K562 (cell line): ENCODE results near the gene BIRC7. TPM values are rescaled to one million over a fixed set of nuclear protein-coding genes. Genes with fewer than 3 reads are reported as not detected.

Experiments
- ATAC-seq: fragments of 200-7000 bp; cut with Tn5 transposase; 3 replicates; pipeline ENCODE4 v1.9.1; 2020; ENCODE audit warnings: moderate library complexity
- BruUV-seq: library from RNA; stranded (reverse); fragments of 400-500 nt; replicated peaks from 2 replicates; lab custom pipeline; 2021; lab: Mats Ljungman, UMichigan
- CTCF ChIA-PET: fragments of 300-600 bp; formaldehyde crosslinking; extraction: SDS; loops from one replicate; lab custom pipeline; 2021; ENCODE audit warnings: low intra/inter-chr PET ratio; lab: Yijun Ruan, JAX
- POLR2A ChIA-PET: fragments of 300-600, 350-650 bp; sonication (Branson Sonifier 250); formaldehyde crosslinking; extraction: SDS; loops from one replicate; lab custom pipeline; 2021; ENCODE audit warnings: antibody characterized with exemption, inconsistent platforms; lab: Yijun Ruan, JAX
- DNase-seq, 4 experiments: peaks; one replicate each; pipeline versions ENCODE4 v3.0.0 to v3.0.0-alpha.2; 2011 to 2018; ENCODE audit warnings: low spot score in 3 of 4, mixed read lengths in 3 of 4; ENCODE audit errors: extremely low read depth in 1 of 4
- FAIRE-seq: peaks from 2 replicates; lab custom pipeline; 2011; peaks lifted over from hg19 to GRCh38; lab: Jason Lieb, UNC
- H2AFZ ChIP-seq: 2 replicates; pipeline ENCODE4 v1.6.0; 2011; ENCODE audit warnings: low read depth, low read length, control low read depth, inconsistent platforms
- H3K27ac ChIP-seq: fragments of 200-600 bp; 3 replicates; pipeline ENCODE4 v1.8.0; 2011; ENCODE audit warnings: low read depth, mild to moderate bottlenecking, control low read depth, inconsistent platforms, low read length, moderate library complexity, mixed read lengths; ENCODE audit errors: extremely low read depth
- H3K27me3 ChIP-seq, 2 experiments: fragments of 300-600 bp in 1 of 2; 2 replicates in 1 of 2; 3 replicates in 1 of 2; pipeline versions ENCODE4 v1.6.0 to v1.8.0; 2011; ENCODE audit warnings: inconsistent platforms in 2 of 2, low read length in 2 of 2, mild to moderate bottlenecking in 1 of 2, mixed read lengths in 1 of 2, moderate library complexity in 1 of 2; ENCODE audit not compliant: control insufficient read depth in 2 of 2, insufficient read depth in 2 of 2
- H3K36me3 ChIP-seq: fragments of 300-600 bp; 3 replicates; pipeline ENCODE4 v1.8.0; 2011; ENCODE audit warnings: mild to moderate bottlenecking, low read length, inconsistent platforms; ENCODE audit not compliant: control insufficient read depth, insufficient read depth
- H3K4me1 ChIP-seq, 2 experiments: fragments of 200-600 bp in 1 of 2; replicated peaks in 1 of 2; 2 replicates in 1 of 2; 3 replicates in 1 of 2; pipeline versions ENCODE4 v1.5.1 to v1.8.0; 2011; ENCODE audit warnings: inconsistent platforms in 2 of 2, low read length in 2 of 2, mild to moderate bottlenecking in 1 of 2, mixed read lengths in 1 of 2, moderate library complexity in 1 of 2; ENCODE audit not compliant: control insufficient read depth in 2 of 2, insufficient read depth in 2 of 2
- H3K4me2 ChIP-seq: 2 replicates; pipeline ENCODE4 v1.6.1; 2011; ENCODE audit warnings: low read length, control low read depth, inconsistent platforms, mixed read lengths; ENCODE audit not compliant: insufficient read depth
- H3K4me3 ChIP-seq: fragments of 200-600 bp; sonication (generic), shearing (Covaris generic); 2 replicates; pipeline ENCODE4 v1.5.1; 2016; ENCODE audit warnings: control low read depth, inconsistent platforms
- H3K79me2 ChIP-seq: fragments of 200-600 bp; 3 replicates; pipeline ENCODE4 v1.8.0; 2011; ENCODE audit warnings: low read length, inconsistent platforms; ENCODE audit not compliant: control insufficient read depth, insufficient read depth
- H3K9ac ChIP-seq, 2 experiments: 2 replicates each; pipeline versions ENCODE4 v1.6.0 to v1.6.1; 2011; ENCODE audit warnings: low read depth in 2 of 2, low read length in 2 of 2, control low read depth in 1 of 2, inconsistent platforms in 1 of 2, mild to moderate bottlenecking in 1 of 2, mixed read lengths in 1 of 2; ENCODE audit not compliant: insufficient read depth in 1 of 2
- H3K9me1 ChIP-seq: one replicate; pipeline ENCODE4 v1.6.0; 2011; ENCODE audit warnings: inconsistent platforms, mild to moderate bottlenecking, low read length, moderate library complexity; ENCODE audit not compliant: control insufficient read depth, insufficient read depth
- H3K9me3 ChIP-seq: replicated peaks from 2 replicates; pipeline ENCODE4 v1.5.1; 2011; ENCODE audit warnings: low read depth, low read length, inconsistent platforms; ENCODE audit not compliant: control insufficient read depth, insufficient read depth
- H4K20me1 ChIP-seq: replicated peaks from 2 replicates; pipeline ENCODE4 v1.6.1; 2011; ENCODE audit warnings: low read length, inconsistent platforms, mixed read lengths; ENCODE audit not compliant: control insufficient read depth, insufficient read depth
- BRF1 ChIP-seq: IDR thresholded peaks from 3 replicates; pipeline ENCODE4 v1.6.1; 2011; ENCODE audit warnings: borderline replicate concordance, mild to moderate bottlenecking; ENCODE audit not compliant: insufficient read length; ENCODE audit errors: extremely low read depth
- CREM ChIP-seq: IDR thresholded peaks from 2 replicates; pipeline ENCODE4 v1.6.1; 2014; ENCODE audit warnings: antibody characterized with exemption, low read depth
- CTCF ChIP-seq, 3 experiments: IDR thresholded peaks in 2 of 3; conservative IDR thresholded peaks in 1 of 3; 2 replicates each; pipeline ENCODE4 v1.5.1; 2011 to 2012; ENCODE audit warnings: low read length in 3 of 3, mild to moderate bottlenecking in 3 of 3, control low read depth in 2 of 3, improper control_type of control experiment in 1 of 3, inconsistent platforms in 1 of 3, low read depth in 1 of 3, mixed read lengths in 1 of 3, moderate library complexity in 1 of 3; ENCODE audit not compliant: insufficient read depth in 2 of 3
- LARP7 ChIP-seq: fragments of 450-650 bp; IDR thresholded peaks from 2 replicates; pipeline ENCODE4 v1.6.1; 2016
- RBBP5 ChIP-seq: fragments of 200-600 bp; sonication (generic); IDR thresholded peaks from 2 replicates; pipeline ENCODE4 v1.6.1; 2012; ENCODE audit warnings: borderline replicate concordance, mild to moderate bottlenecking, low read length, control low read depth, inconsistent platforms; ENCODE audit not compliant: insufficient read depth, poor library complexity, severe bottlenecking
- RFX1 ChIP-seq: fragments of 450-650 bp; IDR thresholded peaks from 2 replicates; pipeline ENCODE4 v1.6.1; 2016; ENCODE audit warnings: mild to moderate bottlenecking, moderate library complexity
- SAFB ChIP-seq: fragments of 200-400 bp; formaldehyde crosslinking; IDR thresholded peaks from 2 replicates; pipeline ENCODE4 v1.6.1; 2017; ENCODE audit warnings: low read depth, low read length, borderline replicate concordance
- THRAP3 ChIP-seq: fragments of 450-650 bp; IDR thresholded peaks from 2 replicates; pipeline ENCODE4 v1.6.1; 2016; ENCODE audit warnings: mild to moderate bottlenecking, inconsistent platforms, borderline replicate concordance
- WGBS: fragments of 100-300 bp; shearing (Covaris generic); methylation state at CpG from one replicate; pipeline ENCODE4 v1.1.6; 2016; ENCODE audit warnings: low coverage, mixed read lengths; ENCODE audit not compliant: insufficient coverage; ENCODE audit errors: missing lambda C conversion rate; 5-methylcytosine and 5-hydroxymethylcytosine counted together
- in situ Hi-C: fragments of 300-500 bp; cut with MboI; formaldehyde crosslinking; loops from 4 replicates; pipeline ENCODE4 v1.15.0; 2018; ENCODE audit warnings: inconsistent platforms, mixed read lengths
- intact Hi-C: fragments of 100-400 bp; cut with micrococcal nuclease; formaldehyde crosslinking; loops from 2 replicates; pipeline ENCODE4 v1.14.2; 2022
- polyA plus RNA-seq, 8 experiments: library from polyadenylated mRNA; depleted of rRNA in 4 of 8; stranded (reverse) in 5 of 8; unstranded in 3 of 8; fragments of >200 nt; fragmentation: Nextera tagmentation in 2 of 8; fragmentation: Illumina TruSeq in 1 of 8; extraction: Ambion mirVana in 2 of 8; extraction: Trizol in 1 of 8; gene quantifications; 2 replicates each; pipeline versions ENCODE4 v1.2.1 to v1.2.3, GENCODE V29; 2011 to 2014; ENCODE audit warnings: inconsistent platforms in 1 of 8, missing spikeins in 1 of 8
- total RNA-seq, 7 experiments: library from RNA; depleted of rRNA in 6 of 7; stranded (reverse); fragments of >200 nt in 6 of 7; fragmentation: Illumina TruSeq in 2 of 7; extraction: Trizol in 2 of 7; gene quantifications; 2 replicates each; pipeline versions ENCODE4 v1.2.1 to v1.2.3, GENCODE V29; 2011 to 2021; ENCODE audit warnings: low replicate concordance in 1 of 7
- TF ChIP-seq, protein P1 (sequence below): sonication (generic); formaldehyde crosslinking; IDR thresholded peaks from 2 replicates; pipeline ENCODE4 v1.8.0; 2022; ENCODE audit warnings: mild to moderate bottlenecking, missing genetic modification reagents
- TF ChIP-seq, protein P2 (sequence below): fragments of 250-450 bp; sonication (Bioruptor Pico); IDR thresholded peaks from 2 replicates; pipeline ENCODE4 v1.8.0; 2021; ENCODE audit warnings: mild to moderate bottlenecking, moderate library complexity
- TF ChIP-seq, protein P3 (sequence below): fragments of 450-650 bp; IDR thresholded peaks from 2 replicates; pipeline ENCODE4 v1.6.1; 2016; ENCODE audit warnings: borderline replicate concordance

BIRC7 gene
- total and polyA plus RNA-seq, 9 of the 15 experiments (the other 6 are each of a cell fraction or from before 2014, with no cell fraction given): 0.14 to 0.19 (median 0.16) TPM; not detected in 5

DNA sequence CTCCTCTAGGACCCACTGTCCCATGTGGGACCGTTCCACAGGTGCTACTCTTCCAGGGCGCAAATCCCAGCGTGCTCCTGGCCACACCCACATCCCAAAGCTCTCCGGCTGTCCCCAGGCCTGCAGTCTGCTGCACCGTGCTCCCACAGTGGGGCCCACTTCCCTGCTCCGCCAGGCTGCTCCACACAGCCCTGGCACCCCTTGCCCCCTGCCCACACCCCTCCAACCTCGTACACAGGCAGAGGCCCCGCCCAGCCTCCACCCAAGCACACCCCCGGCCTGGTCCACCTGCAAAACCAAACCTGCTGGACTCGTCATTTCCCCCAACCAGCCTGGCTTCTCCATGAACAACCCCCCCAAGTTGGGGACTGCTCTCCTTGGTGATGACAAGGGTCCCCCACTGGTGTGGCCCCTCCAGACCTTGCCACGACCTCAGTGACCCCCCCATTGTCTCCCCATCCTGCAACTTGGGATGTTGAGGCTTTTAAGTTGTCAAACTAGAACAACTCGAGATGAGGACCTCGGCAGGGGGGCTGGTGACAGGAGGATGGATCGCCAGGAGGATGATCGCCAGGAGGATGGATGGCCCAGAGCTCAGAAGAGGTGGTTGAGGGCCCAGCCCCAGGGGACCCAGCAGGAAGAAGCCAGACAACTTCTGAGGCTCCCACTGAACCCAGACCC is 46.9 kb upstream of the BIRC7 start:
- H3K36me3 ChIP-seq: no peaks in the 10 kb centered on the region
- no peaks in the 10 kb centered on the region for H3K9me1 ChIP-seq
- CTCF ChIA-PET: no interaction called here
- H3K27me3 ChIP-seq: peaks cover 0 to 5% of the 10 kb centered on the region in 2 experiments; a peak in 1 of 5 replicates
- FAIRE-seq (no peak), ATAC-seq (no peak), DNase-seq (no peak)
- H3K4me1 ChIP-seq: peaks cover 0 to 10% of the 10 kb centered on the region in 2 experiments; a peak in 1 of 5 replicates
- in situ Hi-C loops (no loop called here), intact Hi-C loops (no loop called here)
- H3K79me2 ChIP-seq: no peaks in the 10 kb centered on the region
- no peak overlapping the region for H3K4me3 ChIP-seq
- peaks cover 15% of the 10 kb centered on the region for H3K9me3 ChIP-seq
- no peak overlapping the region for H3K4me2 ChIP-seq
- no peak overlapping the region for H3K9ac ChIP-seq
- POLR2A ChIA-PET: no interaction called here
- no peak overlapping the region for H2AFZ ChIP-seq
- 7% methylated on average over 14 of the region's 15 CpGs for WGBS
- H4K20me1 ChIP-seq: peaks cover 15% of the 10 kb centered on the region; the same call in 1 of the 2 replicates
- no TSS peak for BruUV-seq
- H3K27ac ChIP-seq: no peak overlapping the region
- TF ChIP-seq LARP7 (no peak), SAFB (no peak), BRF1 (no peak), CREM (no peak), THRAP3 (no peak), RBBP5 (no peak), CTCF (IDR thresholded peaks at IDR 0.05 in 2 of 3, conservative IDR thresholded peaks at IDR 0.05 in 1 of 3; ENCODE audit: insufficient read depth in 2 of 3, low read depth in 1 of 3, low read length in 3 of 3) (no peak), RFX1 (no peak)
- TF ChIP-seq, protein P1, sequence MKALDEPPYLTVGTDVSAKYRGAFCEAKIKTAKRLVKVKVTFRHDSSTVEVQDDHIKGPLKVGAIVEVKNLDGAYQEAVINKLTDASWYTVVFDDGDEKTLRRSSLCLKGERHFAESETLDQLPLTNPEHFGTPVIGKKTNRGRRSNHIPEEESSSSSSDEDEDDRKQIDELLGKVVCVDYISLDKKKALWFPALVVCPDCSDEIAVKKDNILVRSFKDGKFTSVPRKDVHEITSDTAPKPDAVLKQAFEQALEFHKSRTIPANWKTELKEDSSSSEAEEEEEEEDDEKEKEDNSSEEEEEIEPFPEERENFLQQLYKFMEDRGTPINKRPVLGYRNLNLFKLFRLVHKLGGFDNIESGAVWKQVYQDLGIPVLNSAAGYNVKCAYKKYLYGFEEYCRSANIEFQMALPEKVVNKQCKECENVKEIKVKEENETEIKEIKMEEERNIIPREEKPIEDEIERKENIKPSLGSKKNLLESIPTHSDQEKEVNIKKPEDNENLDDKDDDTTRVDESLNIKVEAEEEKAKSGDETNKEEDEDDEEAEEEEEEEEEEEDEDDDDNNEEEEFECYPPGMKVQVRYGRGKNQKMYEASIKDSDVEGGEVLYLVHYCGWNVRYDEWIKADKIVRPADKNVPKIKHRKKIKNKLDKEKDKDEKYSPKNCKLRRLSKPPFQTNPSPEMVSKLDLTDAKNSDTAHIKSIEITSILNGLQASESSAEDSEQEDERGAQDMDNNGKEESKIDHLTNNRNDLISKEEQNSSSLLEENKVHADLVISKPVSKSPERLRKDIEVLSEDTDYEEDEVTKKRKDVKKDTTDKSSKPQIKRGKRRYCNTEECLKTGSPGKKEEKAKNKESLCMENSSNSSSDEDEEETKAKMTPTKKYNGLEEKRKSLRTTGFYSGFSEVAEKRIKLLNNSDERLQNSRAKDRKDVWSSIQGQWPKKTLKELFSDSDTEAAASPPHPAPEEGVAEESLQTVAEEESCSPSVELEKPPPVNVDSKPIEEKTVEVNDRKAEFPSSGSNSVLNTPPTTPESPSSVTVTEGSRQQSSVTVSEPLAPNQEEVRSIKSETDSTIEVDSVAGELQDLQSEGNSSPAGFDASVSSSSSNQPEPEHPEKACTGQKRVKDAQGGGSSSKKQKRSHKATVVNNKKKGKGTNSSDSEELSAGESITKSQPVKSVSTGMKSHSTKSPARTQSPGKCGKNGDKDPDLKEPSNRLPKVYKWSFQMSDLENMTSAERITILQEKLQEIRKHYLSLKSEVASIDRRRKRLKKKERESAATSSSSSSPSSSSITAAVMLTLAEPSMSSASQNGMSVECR (CRISPR knock-in tag): no peak
- TF ChIP-seq, protein P2, sequence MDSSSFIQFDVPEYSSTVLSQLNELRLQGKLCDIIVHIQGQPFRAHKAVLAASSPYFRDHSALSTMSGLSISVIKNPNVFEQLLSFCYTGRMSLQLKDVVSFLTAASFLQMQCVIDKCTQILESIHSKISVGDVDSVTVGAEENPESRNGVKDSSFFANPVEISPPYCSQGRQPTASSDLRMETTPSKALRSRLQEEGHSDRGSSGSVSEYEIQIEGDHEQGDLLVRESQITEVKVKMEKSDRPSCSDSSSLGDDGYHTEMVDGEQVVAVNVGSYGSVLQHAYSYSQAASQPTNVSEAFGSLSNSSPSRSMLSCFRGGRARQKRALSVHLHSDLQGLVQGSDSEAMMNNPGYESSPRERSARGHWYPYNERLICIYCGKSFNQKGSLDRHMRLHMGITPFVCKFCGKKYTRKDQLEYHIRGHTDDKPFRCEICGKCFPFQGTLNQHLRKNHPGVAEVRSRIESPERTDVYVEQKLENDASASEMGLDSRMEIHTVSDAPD (CRISPR knock-in tag): no peak
- TF ChIP-seq, protein P3, sequence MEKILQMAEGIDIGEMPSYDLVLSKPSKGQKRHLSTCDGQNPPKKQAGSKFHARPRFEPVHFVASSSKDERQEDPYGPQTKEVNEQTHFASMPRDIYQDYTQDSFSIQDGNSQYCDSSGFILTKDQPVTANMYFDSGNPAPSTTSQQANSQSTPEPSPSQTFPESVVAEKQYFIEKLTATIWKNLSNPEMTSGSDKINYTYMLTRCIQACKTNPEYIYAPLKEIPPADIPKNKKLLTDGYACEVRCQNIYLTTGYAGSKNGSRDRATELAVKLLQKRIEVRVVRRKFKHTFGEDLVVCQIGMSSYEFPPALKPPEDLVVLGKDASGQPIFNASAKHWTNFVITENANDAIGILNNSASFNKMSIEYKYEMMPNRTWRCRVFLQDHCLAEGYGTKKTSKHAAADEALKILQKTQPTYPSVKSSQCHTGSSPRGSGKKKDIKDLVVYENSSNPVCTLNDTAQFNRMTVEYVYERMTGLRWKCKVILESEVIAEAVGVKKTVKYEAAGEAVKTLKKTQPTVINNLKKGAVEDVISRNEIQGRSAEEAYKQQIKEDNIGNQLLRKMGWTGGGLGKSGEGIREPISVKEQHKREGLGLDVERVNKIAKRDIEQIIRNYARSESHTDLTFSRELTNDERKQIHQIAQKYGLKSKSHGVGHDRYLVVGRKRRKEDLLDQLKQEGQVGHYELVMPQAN: no peak
